Fibroblast of lung (primary cell): Measurements from ENCODE around the gene SCN5A.

Experiments used
- CTCF ChIP-seq, 2 donors: IDR thresholded peaks in 1 of 2; conservative IDR thresholded peaks in 1 of 2; 1 replicate in 1 of 2; 2 replicates in 1 of 2; pipeline ENCODE4 v1.5.1; 2011 to 2012; ENCODE audit warnings: low read length in 2 of 2, control low read depth in 1 of 2, inconsistent platforms in 1 of 2, low read depth in 1 of 2, mild to moderate bottlenecking in 1 of 2
- EZH2 ChIP-seq: IDR thresholded peaks from 2 replicates; pipeline ENCODE4 v1.5.1; 2012; ENCODE audit warnings: low read length, control low read depth, mild to moderate bottlenecking; ENCODE audit errors: missing control alignments

GRCh38 chr3:38602576-38603250 lies 46.8 kb downstream of the SCN5A start:
- TF ChIP-seq CTCF (conservative IDR thresholded peaks at IDR 0.05 in 1 of 2, IDR thresholded peaks at IDR 0.05 in 1 of 2; ENCODE audit: low read depth in 1 of 2, low read length in 2 of 2) (no peak), EZH2 (no peak)
